Measurements from ENCODE around the gene FBP1. TPM values are rescaled to one million over a fixed set of nuclear protein-coding genes. Genes with fewer than 3 reads are reported as not detected.

FBP1 gene
- total and polyA plus RNA-seq, 7 donors = 0.24 to 1.4 (median 0.83) TPM

- no peak for TF ChIP-seq CTCF (IDR thresholded peaks at IDR 0.05)
- no peak overlapping the region for H3K27ac ChIP-seq
- no peaks in the 10 kb centered on the region for H3K36me3 ChIP-seq (ENCODE audit: insufficient read depth in 1 of 2, low read depth in 1 of 2)
- intact Hi-C loops (cut with DNase I) = no loop called here
- H3K4me3 ChIP-seq = no peak overlapping the region
- H3K9me3 ChIP-seq = no peaks in the 10 kb centered on the region
- no peaks in the 10 kb centered on the region for H3K4me1 ChIP-seq
- 84 to 91% (median 88%) methylated on average over 3 of the region's 3 CpGs for WGBS, 3 donors
- DNase-seq (no peak), ATAC-seq (no peak)
- H3K27me3 ChIP-seq (ENCODE audit: insufficient read depth in 3 of 3, low read length in 2 of 3) = no peaks in the 10 kb centered on the region
Measured at GRCh38 chr9:94630281-94630680, 9.0 kb downstream of the FBP1 start.

GRCh38 chr9:94627287-94627686, 12.0 kb downstream of the FBP1 start:
- WGBS, 3 donors = 90 to 98% (median 94%) methylated on average over 6 of the region's 6 CpGs

GRCh38 chr9:94625835-94626234, 13.5 kb downstream of the FBP1 start:
- no peaks in the 10 kb centered on the region for H3K36me3 ChIP-seq (ENCODE audit: insufficient read depth in 1 of 2, low read depth in 1 of 2)
- H3K4me3 ChIP-seq = no peak overlapping the region
- intact Hi-C loops (cut with DNase I) = no loop called here
- H3K27me3 ChIP-seq (ENCODE audit: insufficient read depth in 3 of 3, low read length in 2 of 3) = no peaks in the 10 kb centered on the region
- 71 to 82% (median 80%) methylated on average over 11 to 12 of the region's 12 CpGs for WGBS, 3 donors
- H3K4me1 ChIP-seq = no peaks in the 10 kb centered on the region
- DNase-seq (no peak), ATAC-seq (no peak)
- no peaks in the 10 kb centered on the region for H3K9me3 ChIP-seq
- TF ChIP-seq CTCF (IDR thresholded peaks at IDR 0.05) = no peak
- no peak overlapping the region for H3K27ac ChIP-seq

More at GRCh38 chr9:94627287-94627686, 12.0 kb downstream of the FBP1 start:
- no peak overlapping the region for H3K4me3 ChIP-seq
- intact Hi-C loops (cut with DNase I) = no loop called here
- no peaks in the 10 kb centered on the region for H3K36me3 ChIP-seq (ENCODE audit: insufficient read depth in 1 of 2, low read depth in 1 of 2)
- TF ChIP-seq CTCF (IDR thresholded peaks at IDR 0.05) = no peak
- H3K27ac ChIP-seq = no peak overlapping the region
- H3K4me1 ChIP-seq = no peaks in the 10 kb centered on the region
- no peak for ATAC-seq
- no peaks in the 10 kb centered on the region for H3K27me3 ChIP-seq (ENCODE audit: insufficient read depth in 3 of 3, low read length in 2 of 3)
- H3K9me3 ChIP-seq = no peaks in the 10 kb centered on the region
- DNase-seq = no peak

GRCh38 chr9:94624629-94625028, 14.7 kb downstream of the FBP1 start:
- intact Hi-C loops (cut with DNase I) = no loop called here
- DNase-seq = no peak
- no peak overlapping the region for H3K27ac ChIP-seq
- no peaks in the 10 kb centered on the region for H3K4me1 ChIP-seq
- no peaks in the 10 kb centered on the region for H3K36me3 ChIP-seq (ENCODE audit: insufficient read depth in 1 of 2, low read depth in 1 of 2)
- no peaks in the 10 kb centered on the region for H3K9me3 ChIP-seq
- no peaks in the 10 kb centered on the region for H3K27me3 ChIP-seq (ENCODE audit: insufficient read depth in 3 of 3, low read length in 2 of 3)
- 68 to 70% (median 70%) methylated on average over 4 of the region's 4 CpGs for WGBS, 3 donors
- TF ChIP-seq CTCF (IDR thresholded peaks at IDR 0.05) = no peak
- no peak overlapping the region for H3K4me3 ChIP-seq
- no peak for ATAC-seq

GRCh38 chr9:94623253-94623652, 16.1 kb downstream of the FBP1 start:
- Histone ChIP-seq H3K4me1 (no peaks in the 10 kb centered on the region), H3K9me3 (no peaks in the 10 kb centered on the region), H3K27me3 (ENCODE audit: insufficient read depth in 3 of 3, low read length in 2 of 3) (no peaks in the 10 kb centered on the region), H3K4me3 (no peak overlapping the region), H3K27ac (no peak overlapping the region), H3K36me3 (ENCODE audit: insufficient read depth in 1 of 2, low read depth in 1 of 2) (no peaks in the 10 kb centered on the region)
- ATAC-seq (no peak), DNase-seq (peak in 1 of 2 donors; percentile 53)
- no peak for TF ChIP-seq CTCF (IDR thresholded peaks at IDR 0.05)
- 73 to 83% (median 79%) methylated on average over 9 of the region's 9 CpGs for WGBS, 3 donors
- intact Hi-C loops (cut with DNase I) = no loop called here

Measured in psoas muscle (tissue), 8 donors.